Chondrocyte (in vitro differentiated cells): ENCODE measurements around the gene DALRD3. TPM values are rescaled to one million over a fixed set of nuclear protein-coding genes. Genes with fewer than 3 reads are reported as not detected.

Experiments used
- DNase-seq: peaks from one replicate; pipeline ENCODE4 v3.0.0; 2021; ENCODE audit warnings: mixed read lengths, low spot score
- H3K27ac Mint-ChIP-seq: one replicate; pipeline ENCODE4 v1.8.0; 2021; ENCODE audit warnings: mild to moderate bottlenecking, moderate library complexity, mixed read lengths; ENCODE audit not compliant: unreplicated experiment
- H3K27me3 Mint-ChIP-seq: 2 replicates; pipeline ENCODE4 v1.8.0; 2021; ENCODE audit warnings: low read depth, mixed read lengths
- H3K36me3 Mint-ChIP-seq: 2 replicates; pipeline ENCODE4 v1.8.0; 2021; ENCODE audit warnings: low read depth, mixed read lengths
- H3K4me1 Mint-ChIP-seq: 2 replicates; pipeline ENCODE4 v1.8.0; 2021; ENCODE audit warnings: low read depth, mild to moderate bottlenecking, mixed read lengths
- H3K4me3 Mint-ChIP-seq: one replicate; pipeline ENCODE4 v1.8.0; 2021; ENCODE audit warnings: mild to moderate bottlenecking, moderate library complexity, mixed read lengths; ENCODE audit not compliant: unreplicated experiment
- H3K9me3 Mint-ChIP-seq: 2 replicates; pipeline ENCODE4 v1.8.0; 2021; ENCODE audit warnings: low read depth, mixed read lengths
- total RNA-seq: library from RNA; stranded (reverse); gene quantifications from 3 replicates; pipeline ENCODE4 v1.2.1, GENCODE V29; 2021
- TF ChIP-seq, protein P1 (sequence below): fragments of 200-600 bp; sonication (generic); IDR thresholded peaks from 2 replicates; pipeline ENCODE4 v1.5.0; 2021; ENCODE audit warnings: antibody characterized with exemption, mild to moderate bottlenecking, moderate library complexity

Gene DALRD3
- total RNA-seq, 1 donor from 2014 or later = 21.5 TPM

DNA sequence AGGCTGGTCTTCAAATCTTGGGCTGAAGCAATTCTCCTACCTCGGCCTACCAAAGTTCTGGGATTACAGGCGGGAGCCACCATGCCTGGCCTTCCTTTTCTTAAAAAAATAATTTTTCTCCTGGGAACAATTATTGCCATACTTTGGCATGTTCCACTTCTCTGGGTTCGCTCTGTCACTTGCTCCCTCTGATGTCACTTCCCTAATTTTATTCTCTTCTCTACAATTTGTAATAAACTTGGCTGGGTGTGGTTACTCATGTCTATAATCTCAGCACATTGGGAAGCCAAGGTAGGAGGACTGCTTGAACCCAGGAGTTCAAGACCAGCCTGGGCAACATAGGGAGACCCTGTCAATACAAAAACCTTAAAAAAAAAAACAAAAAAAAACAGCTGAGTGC, 16.9 kb upstream of the DALRD3 start:
- TF ChIP-seq, protein P1, sequence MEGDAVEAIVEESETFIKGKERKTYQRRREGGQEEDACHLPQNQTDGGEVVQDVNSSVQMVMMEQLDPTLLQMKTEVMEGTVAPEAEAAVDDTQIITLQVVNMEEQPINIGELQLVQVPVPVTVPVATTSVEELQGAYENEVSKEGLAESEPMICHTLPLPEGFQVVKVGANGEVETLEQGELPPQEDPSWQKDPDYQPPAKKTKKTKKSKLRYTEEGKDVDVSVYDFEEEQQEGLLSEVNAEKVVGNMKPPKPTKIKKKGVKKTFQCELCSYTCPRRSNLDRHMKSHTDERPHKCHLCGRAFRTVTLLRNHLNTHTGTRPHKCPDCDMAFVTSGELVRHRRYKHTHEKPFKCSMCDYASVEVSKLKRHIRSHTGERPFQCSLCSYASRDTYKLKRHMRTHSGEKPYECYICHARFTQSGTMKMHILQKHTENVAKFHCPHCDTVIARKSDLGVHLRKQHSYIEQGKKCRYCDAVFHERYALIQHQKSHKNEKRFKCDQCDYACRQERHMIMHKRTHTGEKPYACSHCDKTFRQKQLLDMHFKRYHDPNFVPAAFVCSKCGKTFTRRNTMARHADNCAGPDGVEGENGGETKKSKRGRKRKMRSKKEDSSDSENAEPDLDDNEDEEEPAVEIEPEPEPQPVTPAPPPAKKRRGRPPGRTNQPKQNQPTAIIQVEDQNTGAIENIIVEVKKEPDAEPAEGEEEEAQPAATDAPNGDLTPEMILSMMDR = no peak
- Mint-ChIP-seq H3K4me3 (no peak overlapping the region), H3K9me3 (no peaks in the 10 kb centered on the region), H3K27me3 (no peaks in the 10 kb centered on the region), H3K4me1 (peaks cover 7% of the 10 kb centered on the region), H3K27ac (no peak overlapping the region), H3K36me3 (peaks cover 18% of the 10 kb centered on the region)
- DNase-seq = no peak

DNA sequence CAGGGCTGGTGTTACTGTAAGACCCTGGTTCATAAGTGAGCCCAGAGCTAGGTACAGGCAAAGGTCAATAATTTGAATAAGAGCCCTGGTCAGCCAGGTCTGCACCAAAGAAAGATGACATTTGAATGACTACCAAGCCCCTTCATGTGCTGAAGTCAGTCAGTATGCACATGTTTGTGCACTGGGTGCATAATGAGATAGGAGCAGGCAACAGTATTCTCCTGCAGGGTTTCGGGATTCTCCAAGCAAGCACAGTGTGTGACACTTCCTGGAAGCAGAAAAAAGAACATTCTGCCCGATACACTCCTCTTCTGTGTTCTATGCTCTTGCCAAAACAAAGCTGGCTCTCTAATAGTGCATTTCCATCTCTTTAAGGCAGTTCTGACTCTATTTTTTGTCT, 16.3 kb upstream of the DALRD3 start:
- no peak for DNase-seq
- Mint-ChIP-seq H3K4me1 (peaks cover 10% of the 10 kb centered on the region), H3K36me3 (peaks cover 18% of the 10 kb centered on the region), H3K27ac (no peak overlapping the region), H3K27me3 (no peaks in the 10 kb centered on the region), H3K9me3 (no peaks in the 10 kb centered on the region), H3K4me3 (no peak overlapping the region)
- TF ChIP-seq, protein P1 = no peak

DNA sequence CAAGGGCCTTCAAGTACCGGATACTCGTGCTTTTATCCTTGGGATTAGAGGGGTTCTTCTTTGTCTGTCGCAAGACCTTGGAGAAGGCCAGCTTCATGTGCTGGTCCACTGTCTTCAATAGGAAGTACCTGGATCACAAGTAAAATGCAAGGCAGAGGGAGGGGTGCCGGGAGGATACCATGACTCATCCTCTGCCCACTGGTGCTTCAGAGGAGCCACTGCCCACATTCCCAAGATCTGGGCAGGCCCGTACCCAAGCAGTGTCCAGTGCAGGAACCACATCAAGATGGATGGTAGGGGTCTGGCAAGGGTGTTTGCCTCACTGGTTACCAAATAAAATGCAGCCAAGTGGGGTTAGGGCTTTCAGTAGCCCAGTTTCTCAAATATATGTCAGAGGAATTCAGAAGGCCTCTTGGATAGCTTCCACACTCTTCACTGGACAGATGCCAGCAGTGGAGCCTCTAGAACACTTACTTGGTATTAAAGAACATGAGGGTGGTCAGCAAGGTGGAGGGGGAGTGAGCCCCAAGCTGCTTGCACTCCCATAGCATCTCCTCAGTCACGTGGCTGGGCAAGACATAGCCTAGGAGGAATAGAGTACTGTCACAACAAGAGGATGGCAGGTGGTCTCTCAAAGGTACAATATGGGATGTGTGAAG, 14.4 kb upstream of the DALRD3 start:
- peaks cover 27% of the 10 kb centered on the region for H3K4me1 Mint-ChIP-seq
- no peaks in the 10 kb centered on the region for H3K9me3 Mint-ChIP-seq
- TF ChIP-seq, protein P1 = no peak
- H3K4me3 Mint-ChIP-seq = no peak overlapping the region
- no peaks in the 10 kb centered on the region for H3K27me3 Mint-ChIP-seq
- DNase-seq = peak; percentile 34
- no peak overlapping the region for H3K27ac Mint-ChIP-seq
- H3K36me3 Mint-ChIP-seq = peaks cover 20% of the 10 kb centered on the region

DNA sequence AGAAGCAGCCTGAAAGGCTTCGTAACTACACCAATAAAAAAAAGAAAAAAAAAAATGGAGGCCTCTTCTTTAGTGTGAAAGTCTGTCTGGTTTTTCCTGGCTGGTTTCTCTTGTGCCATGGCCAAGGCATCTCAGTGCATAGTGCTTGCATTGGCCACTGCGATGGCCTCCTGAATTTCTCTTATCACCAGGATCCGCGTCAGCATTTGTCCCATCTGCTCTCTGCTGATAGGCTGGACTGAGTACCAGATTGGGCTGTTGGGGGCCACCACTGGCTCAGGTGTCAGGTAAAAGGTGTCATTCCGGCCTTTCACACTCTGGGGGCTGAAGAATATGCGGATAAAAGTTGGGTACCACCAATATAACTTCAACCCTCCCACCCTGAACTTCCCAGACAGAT, 11.9 kb upstream of the DALRD3 start:
- TF ChIP-seq, protein P1 = no peak
- H3K27me3 Mint-ChIP-seq = no peaks in the 10 kb centered on the region
- peak; percentile 52 for DNase-seq
- peaks cover 46% of the 10 kb centered on the region for H3K4me1 Mint-ChIP-seq
- H3K4me3 Mint-ChIP-seq = no peak overlapping the region
- H3K27ac Mint-ChIP-seq = peak overlapping the region; percentile 51
- H3K9me3 Mint-ChIP-seq = no peaks in the 10 kb centered on the region
- peaks cover 26% of the 10 kb centered on the region for H3K36me3 Mint-ChIP-seq

DNA sequence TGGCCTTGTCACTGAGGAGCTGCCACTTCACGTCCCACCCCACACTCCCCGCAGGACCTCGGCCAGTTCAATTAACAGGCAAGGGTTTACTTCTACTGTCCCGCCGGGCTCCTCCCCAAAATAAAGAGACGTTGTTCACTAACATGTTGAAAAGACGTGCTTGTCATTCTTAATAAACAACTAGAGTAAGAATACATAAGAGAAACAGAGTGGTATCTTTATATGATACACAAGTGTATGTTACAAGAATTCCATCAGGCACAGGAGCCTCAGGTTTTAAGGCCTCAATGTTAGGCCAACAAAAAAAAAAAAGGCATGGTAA, 11.1 kb upstream of the DALRD3 start:
- H3K4me1 Mint-ChIP-seq = peaks cover 47% of the 10 kb centered on the region
- peaks cover 29% of the 10 kb centered on the region for H3K36me3 Mint-ChIP-seq
- H3K9me3 Mint-ChIP-seq = no peaks in the 10 kb centered on the region
- H3K27ac Mint-ChIP-seq = peak overlapping the region; percentile 99
- no peaks in the 10 kb centered on the region for H3K27me3 Mint-ChIP-seq
- no peak for DNase-seq
- peak overlapping the region; percentile 94 for H3K4me3 Mint-ChIP-seq
- TF ChIP-seq, protein P1 = no peak
